Mucosa of descending colon (tissue), 3 donors: ENCODE measurements around the gene CD300LG. TPM values are rescaled to one million over a fixed set of nuclear protein-coding genes. Genes with fewer than 3 reads are reported as not detected.
"Not testable (repeated sequence)": the region's sequence is repeated elsewhere in the genome, so short reads cannot be mapped to it uniquely, and the experiment has no call there.

Experiments used
- ATAC-seq: fragments of 200-7000 bp; cut with Tn5 transposase; one replicate; pipeline ENCODE4 v1.9.1; 2020; ENCODE audit warnings: mild to moderate bottlenecking, moderate library complexity
- DNase-seq, 3 donors: peaks; one replicate each; pipeline ENCODE4 v3.0.0-alpha.2; 2020
- H3K36me3 ChIP-seq: fragments of 200-600 bp; one replicate; pipeline ENCODE4 v1.8.0; 2021; ENCODE audit warnings: low read depth, mild to moderate bottlenecking
- H3K4me1 ChIP-seq: fragments of 200-600 bp; one replicate; pipeline ENCODE4 v1.8.0; 2021; ENCODE audit warnings: low read depth, mild to moderate bottlenecking
- H3K4me3 ChIP-seq: fragments of 200-600 bp; one replicate; pipeline ENCODE4 v1.8.0; 2021; ENCODE audit warnings: mild to moderate bottlenecking
- H3K9me3 ChIP-seq: fragments of 200-600 bp; one replicate; pipeline ENCODE4 v1.8.0; 2021; ENCODE audit warnings: mild to moderate bottlenecking
- CTCF ChIP-seq: fragments of 200-600 bp; IDR thresholded peaks from one replicate; pipeline ENCODE4 v1.8.0; 2022; ENCODE audit warnings: antibody characterized with exemption, mild to moderate bottlenecking
- intact Hi-C, 2 donors: fragments of 100-400 bp; cut with DNase I in 1 of 2; cut with micrococcal nuclease in 1 of 2; formaldehyde crosslinking; loops; one replicate each; pipeline versions ENCODE4 v1.11.0 to v1.11.1; 2022; cut with DNase I, micrococcal nuclease
- long read RNA-seq, 2 donors: library from polyadenylated mRNA; unstranded; transcript quantifications; one replicate each; pipeline ENCODE4 v2.0.0, GENCODE V29; 2019 to 2021
- total RNA-seq, 3 donors: library from RNA; stranded (reverse); fragmentation: NEBNext Ultra II Directional in 2 of 3; extraction: Animal tissue kit (Norgen Biotek cat#: 25700) in 2 of 3; gene quantifications; one replicate each; pipeline versions ENCODE4 v1.2.1 to v1.2.4, GENCODE V29; 2021 to 2023
- donor health status: DM: no; HTN: no; CAD: no; lungs with moderate emphysema.
- donor health status: DM: no; HTN: no; CAD: no.
- donor health status: DM: no; HTN: yes; CAD: no.

Gene CD300LG
- 1 to 10 TPM in 1 of 3 donors, not detected in 2; 1.3 TPM for total RNA-seq
- long read RNA-seq, donor 1, partial matches to known transcripts, result 1 of 2 reads
- long read RNA-seq, donor 1, other reads (novel, unspliced or antisense), result 1 of 2 reads
- long read RNA-seq, donor 2, result 0 reads

GRCh38 chr17:43846963-43847371, at the start of gene CD300LG:
CD300LG (plus strand) TSS chr17:43847176; CDS start chr17:43847217, 41 bp downstream.
- Histone ChIP-seq H3K9me3 (no peaks in the 10 kb centered on the region), H3K36me3 (no peaks in the 10 kb centered on the region), H3K4me3 (no peak within 1 kb of the TSS), H3K4me1 (no peaks in the 10 kb centered on the region)
- ATAC-seq (no peak), DNase-seq (peak in 1 of 3 donors; percentile 11)
- TF ChIP-seq CTCF, result no peak
- intact Hi-C loops, result no loop called here

- H3K4me3 ChIP-seq, H3K36me3 ChIP-seq, intact Hi-C loops, H3K4me1 ChIP-seq, ATAC-seq, H3K9me3 ChIP-seq: not testable (repeated sequence)
- peak in 2 of 3 donors; percentile 53 to 69 for DNase-seq
Measured at GRCh38 chr17:43798024-43798423, 49.0 kb upstream of the CD300LG start.

GRCh38 chr17:43799047-43799446, 47.9 kb upstream of the CD300LG start:
- Histone ChIP-seq H3K4me3 (no peak overlapping the region), H3K36me3 (no peaks in the 10 kb centered on the region), H3K4me1 (no peaks in the 10 kb centered on the region), H3K9me3 (no peaks in the 10 kb centered on the region)
- DNase-seq (no peak), ATAC-seq (no peak)
- TF ChIP-seq CTCF, result no peak
- intact Hi-C loops, result no loop called here

- Histone ChIP-seq H3K4me1 (no peaks in the 10 kb centered on the region), H3K9me3 (no peaks in the 10 kb centered on the region), H3K36me3 (no peaks in the 10 kb centered on the region), H3K4me3 (no peak overlapping the region)
- TF ChIP-seq CTCF, result no peak
- ATAC-seq, result no peak
- no peak for DNase-seq
- intact Hi-C loops, result no loop called here
Measured at GRCh38 chr17:43800736-43801135, 46.2 kb upstream of the CD300LG start.

- DNase-seq (no peak), ATAC-seq (no peak)
- H3K4me3 ChIP-seq, result no peak overlapping the region
- H3K4me1 ChIP-seq, result no peaks in the 10 kb centered on the region
- intact Hi-C loops, result no loop called here
- no peak for TF ChIP-seq CTCF
- H3K36me3 ChIP-seq, result no peaks in the 10 kb centered on the region
- no peaks in the 10 kb centered on the region for H3K9me3 ChIP-seq
Measured at GRCh38 chr17:43801844-43802243, 45.1 kb upstream of the CD300LG start.

- H3K36me3 ChIP-seq, result no peaks in the 10 kb centered on the region
- no peaks in the 10 kb centered on the region for H3K4me1 ChIP-seq
- H3K4me3 ChIP-seq, result no peak overlapping the region
- ATAC-seq, result no peak
- no peak for DNase-seq
- no peak for TF ChIP-seq CTCF
- intact Hi-C loops, result no loop called here
- no peaks in the 10 kb centered on the region for H3K9me3 ChIP-seq
Measured at GRCh38 chr17:43803758-43804157, 43.2 kb upstream of the CD300LG start.
